NCI-H1417 (cell line): ENCODE measurements around the gene KRTAP12-1.
"Not testable (repeated sequence)": the region's sequence is repeated elsewhere in the genome, so short reads cannot be mapped to it uniquely, and the experiment has no call there.

Experiments
- DNase-seq, 3 experiments: peaks; one replicate each; lab custom pipeline; 2025; lab: John Stamatoyannopoulos, UW

KRTAP12-1 gene

GRCh38 chr21:44644878-44645277 is 37.1 kb downstream of the KRTAP12-1 start:
- DNase-seq: no peak

- peak in 1 of 3 experiments; percentile 16 for DNase-seq
Observed at GRCh38 chr21:44643741-44644310, 38.1 kb downstream of the KRTAP12-1 start.

- no peak for DNase-seq
Observed at GRCh38 chr21:44640761-44641160, 41.2 kb downstream of the KRTAP12-1 start.

GRCh38 chr21:44639331-44639655 is 42.7 kb downstream of the KRTAP12-1 start:
- DNase-seq: no peak

- DNase-seq: not testable (repeated sequence)
Observed at GRCh38 chr21:44638506-44639330, 43.2 kb downstream of the KRTAP12-1 start.

GRCh38 chr21:44637851-44638348 is 44.1 kb downstream of the KRTAP12-1 start:
- DNase-seq: peak in 1 of 3 experiments; percentile 59

- peak in 2 of 3 experiments; percentile 57 to 84 for DNase-seq
Observed at GRCh38 chr21:44637018-44637850, 44.7 kb downstream of the KRTAP12-1 start, which contains the start of gene KRTAP10-10. Gene KRTAP10-10 (plus strand): TSS chr21:44637356. CDS start chr21:44637418, 62 bp downstream.

GRCh38 chr21:44636209-44637017 is 45.5 kb downstream of the KRTAP12-1 start:
- no peak for DNase-seq

- DNase-seq: no peak
Observed at GRCh38 chr21:44632067-44632466, 49.9 kb downstream of the KRTAP12-1 start.
